ENCODE measurements around the gene CEND1.
A peak's percentile ranks its signal among the peaks of the same experiment; 100 is the strongest.

The CEND1 gene

DNA sequence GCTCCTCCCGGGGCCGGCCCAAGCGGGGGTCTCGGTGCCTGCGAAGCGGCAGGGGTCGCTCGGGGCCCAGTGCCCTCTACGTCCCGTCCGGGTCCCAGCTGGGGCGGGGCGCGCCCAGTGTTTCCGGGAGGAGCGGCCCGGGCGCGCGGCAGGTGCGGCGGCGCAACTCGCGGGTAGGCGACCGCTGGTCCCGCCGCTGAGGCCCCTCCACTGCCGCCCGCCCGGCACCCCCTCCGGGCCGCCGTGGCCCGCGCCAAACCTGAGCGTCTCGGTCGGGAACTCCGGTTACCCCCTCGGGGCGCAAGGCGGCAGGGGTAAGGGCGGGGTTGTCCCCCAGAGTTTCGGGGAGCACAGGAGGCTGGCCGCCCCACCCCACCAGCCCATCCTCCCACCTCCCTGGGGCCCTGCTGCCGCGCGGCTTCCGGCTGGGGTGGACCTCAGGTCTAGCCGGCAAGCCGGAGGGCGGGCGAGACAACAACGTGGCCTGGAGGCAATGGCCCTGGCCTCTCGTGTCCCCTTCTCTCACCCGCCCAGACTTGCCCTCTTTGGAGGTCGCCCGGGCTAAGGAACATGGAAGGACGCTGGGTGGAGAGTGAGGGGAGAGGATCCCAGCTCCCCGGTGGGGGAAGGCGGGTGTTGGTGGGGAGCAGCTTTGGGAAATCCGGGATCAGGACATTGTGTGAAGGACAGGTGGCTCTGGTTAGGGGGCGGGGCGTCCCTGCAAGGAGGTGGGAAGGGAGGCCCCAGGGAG lies 37.4 kb upstream of the CEND1 start:
- DNase-seq (ENCODE audit: low spot score), result no peak

- no peak for DNase-seq (ENCODE audit: low spot score)
Observed at GRCh38 chr11:826836-827145, 36.9 kb upstream of the CEND1 start.

DNA sequence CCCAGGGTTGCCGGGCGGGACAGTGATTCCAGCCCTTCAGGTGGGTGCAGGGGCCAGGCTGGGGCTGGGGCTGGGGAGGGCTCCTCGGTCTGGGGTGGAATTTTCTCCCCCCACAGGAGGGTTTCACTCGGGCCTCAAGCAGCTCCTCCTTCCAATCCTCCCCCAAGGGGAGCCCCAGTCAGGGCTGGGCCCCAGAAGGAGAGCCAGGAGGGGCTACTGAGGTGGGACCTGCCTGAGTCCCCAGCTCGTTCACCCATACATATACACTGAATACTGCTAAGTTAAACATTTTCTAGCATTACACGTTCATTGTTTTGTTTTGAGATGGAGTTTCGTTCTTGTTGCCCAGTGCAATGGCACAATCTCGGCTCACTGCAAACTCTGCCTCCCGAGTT lies 36.3 kb upstream of the CEND1 start:
- no peak for DNase-seq (ENCODE audit: low spot score)

- no peak for DNase-seq (ENCODE audit: low spot score)
Observed at GRCh38 chr11:825366-826226, 35.7 kb upstream of the CEND1 start.

GRCh38 chr11:824942-825341 lies 35.1 kb upstream of the CEND1 start:
- DNase-seq (ENCODE audit: low spot score), result no peak

DNA sequence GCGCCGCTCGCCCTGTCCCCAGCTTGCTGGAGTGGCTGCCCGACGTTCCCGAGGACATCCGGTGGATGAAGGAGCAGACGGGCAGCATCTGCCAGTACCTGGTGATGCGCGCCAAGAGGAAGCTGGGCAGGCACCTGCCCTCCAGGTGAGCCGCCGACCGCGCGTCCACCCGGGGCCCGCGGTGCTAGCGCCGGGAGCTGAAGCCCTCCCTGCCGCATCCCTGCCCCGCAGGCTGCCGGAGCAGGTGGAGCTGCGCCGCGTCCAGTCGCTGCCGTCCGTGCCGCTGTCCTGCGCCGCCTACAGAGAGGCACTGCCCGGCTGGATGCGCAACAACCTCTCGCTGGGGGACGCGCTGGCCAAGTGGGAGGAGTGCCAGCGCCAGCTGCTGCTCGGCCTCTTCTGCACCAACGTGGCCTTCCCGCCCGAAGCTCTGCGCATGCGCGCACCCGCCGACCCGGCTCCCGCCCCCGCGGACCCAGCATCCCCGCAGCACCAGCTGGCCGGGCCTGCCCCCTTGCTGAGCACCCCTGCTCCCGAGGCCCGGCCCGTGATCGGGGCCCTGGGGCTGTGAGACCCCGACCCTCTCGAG lies 34.5 kb upstream of the CEND1 start:
- DNase-seq (ENCODE audit: low spot score), result no peak

DNA sequence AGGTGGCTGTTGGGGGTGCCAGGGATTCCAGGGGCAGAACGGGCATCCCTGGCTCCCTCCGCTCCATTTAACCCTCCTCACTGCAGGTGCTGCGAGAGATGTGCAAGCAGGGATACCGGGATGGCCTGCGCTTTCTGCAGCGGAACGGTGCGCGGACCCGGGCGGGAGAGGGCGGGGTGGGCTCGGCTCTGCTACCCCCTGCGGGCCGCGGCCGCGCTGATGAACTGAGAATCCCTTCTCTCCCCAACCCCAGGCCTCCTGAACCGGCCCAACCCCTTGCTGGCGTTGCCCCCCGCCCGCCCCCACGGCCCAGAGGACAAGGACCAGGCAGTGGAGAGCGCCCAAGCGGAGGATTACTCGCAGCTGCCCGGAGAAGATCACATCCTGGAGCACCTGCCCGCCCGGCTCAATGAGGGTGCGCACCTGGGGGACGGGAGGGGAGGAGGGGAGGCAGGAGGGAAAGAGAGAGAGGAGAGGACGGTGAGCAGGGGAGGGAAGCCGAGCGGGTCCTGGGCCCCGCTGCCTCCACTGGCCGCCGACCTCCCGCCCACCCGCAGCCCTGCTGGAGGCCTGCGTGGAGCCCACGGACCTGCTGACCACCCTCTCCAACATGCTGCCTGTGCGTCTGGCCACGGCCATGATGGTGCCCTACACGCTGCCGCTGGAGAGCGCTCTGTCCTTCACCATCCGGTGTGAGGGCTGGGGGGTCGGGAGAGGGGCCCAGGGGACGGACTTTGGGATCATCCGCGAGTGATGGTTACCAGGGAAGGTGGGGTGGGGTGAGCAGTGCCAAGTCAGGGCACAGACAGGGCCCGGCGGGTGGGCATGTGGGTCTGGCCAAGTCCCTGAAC lies 33.8 kb upstream of the CEND1 start:
- DNase-seq (ENCODE audit: low spot score), result no peak

DNA sequence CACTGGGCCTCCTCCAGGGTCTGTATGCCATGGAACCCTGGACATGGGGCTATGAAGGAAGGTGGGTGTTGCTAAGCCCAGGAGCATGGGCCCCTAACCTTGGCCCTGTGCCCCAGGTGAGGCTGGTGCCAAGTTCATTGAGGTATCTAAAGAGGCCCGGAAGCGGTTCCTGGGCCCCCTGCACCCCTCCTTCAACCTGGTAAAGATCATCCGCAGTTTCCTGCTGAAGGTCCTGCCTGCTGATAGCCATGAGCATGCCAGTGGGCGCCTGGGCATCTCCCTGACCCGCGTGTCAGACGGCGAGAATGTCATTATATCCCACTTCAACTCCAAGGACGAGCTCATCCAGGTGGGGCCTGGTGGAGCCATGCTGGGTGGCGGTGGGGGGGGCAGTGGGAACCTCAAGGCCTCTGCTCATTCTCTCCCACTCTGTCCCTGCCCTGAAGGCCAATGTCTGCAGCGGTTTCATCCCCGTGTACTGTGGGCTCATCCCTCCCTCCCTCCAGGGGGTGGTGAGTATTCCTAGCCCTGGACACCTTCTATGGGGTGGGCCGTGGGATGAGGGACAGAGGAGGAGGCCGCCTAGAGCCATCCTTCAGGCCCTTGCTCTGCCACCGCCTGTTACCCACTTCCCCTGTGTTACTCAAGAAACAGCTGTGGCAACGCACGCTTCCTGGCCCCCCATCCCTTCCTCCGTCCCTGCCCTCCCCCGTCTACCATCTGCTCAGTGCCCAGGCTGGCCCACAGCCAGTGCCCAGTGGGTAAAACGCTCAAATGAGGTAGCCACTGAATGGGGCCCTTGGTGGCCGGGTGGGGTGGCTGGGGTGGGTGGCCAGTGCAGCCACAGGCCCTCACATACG lies 31.9 kb upstream of the CEND1 start:
- DNase-seq (ENCODE audit: low spot score), result no peak

DNA sequence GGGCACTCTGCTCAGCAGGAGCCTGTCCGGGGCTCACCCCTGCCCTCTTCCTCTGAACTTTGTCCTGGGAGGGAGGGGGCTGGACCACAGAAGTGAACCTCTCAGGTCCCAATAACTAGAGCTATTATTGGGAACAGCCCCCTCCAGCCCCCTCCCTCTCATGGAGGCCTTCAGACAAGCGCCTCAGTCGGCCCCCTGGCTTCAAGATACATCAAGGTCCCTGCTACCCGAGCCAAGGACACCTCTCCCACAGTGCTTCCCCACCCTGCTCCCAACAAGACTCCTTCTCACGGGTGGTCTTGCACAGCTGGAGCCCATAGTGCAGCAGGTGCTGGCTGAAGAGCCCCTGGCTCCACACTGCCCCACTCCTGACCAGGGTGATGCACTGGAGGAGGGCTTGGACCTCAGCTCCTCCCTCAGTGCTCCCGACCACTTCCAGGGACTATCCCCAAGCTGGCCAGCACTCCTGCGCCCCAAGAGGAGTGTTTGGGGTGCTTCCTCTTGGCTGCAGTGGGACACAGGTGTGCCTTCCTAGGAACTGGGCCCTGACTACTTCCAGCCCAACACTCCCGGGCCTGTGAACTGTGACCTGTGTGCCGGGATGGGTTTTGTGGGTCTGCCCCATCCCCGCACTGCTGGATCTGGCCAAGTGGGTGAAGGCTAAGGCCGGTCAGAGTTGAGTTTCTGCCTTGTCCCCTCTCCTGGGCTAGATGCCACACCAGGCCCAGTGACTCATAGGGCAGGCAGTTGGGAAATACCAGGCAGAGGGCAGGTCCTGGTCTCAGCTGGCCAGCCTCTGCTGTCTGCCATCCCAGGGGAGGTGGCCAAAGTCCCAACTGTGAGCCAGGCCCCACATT lies 31.0 kb upstream of the CEND1 start:
- no peak for DNase-seq (ENCODE audit: low spot score)

- DNase-seq (ENCODE audit: low spot score), result peak; percentile 96
Observed at GRCh38 chr11:819943-820649, 30.2 kb upstream of the CEND1 start.

DNA sequence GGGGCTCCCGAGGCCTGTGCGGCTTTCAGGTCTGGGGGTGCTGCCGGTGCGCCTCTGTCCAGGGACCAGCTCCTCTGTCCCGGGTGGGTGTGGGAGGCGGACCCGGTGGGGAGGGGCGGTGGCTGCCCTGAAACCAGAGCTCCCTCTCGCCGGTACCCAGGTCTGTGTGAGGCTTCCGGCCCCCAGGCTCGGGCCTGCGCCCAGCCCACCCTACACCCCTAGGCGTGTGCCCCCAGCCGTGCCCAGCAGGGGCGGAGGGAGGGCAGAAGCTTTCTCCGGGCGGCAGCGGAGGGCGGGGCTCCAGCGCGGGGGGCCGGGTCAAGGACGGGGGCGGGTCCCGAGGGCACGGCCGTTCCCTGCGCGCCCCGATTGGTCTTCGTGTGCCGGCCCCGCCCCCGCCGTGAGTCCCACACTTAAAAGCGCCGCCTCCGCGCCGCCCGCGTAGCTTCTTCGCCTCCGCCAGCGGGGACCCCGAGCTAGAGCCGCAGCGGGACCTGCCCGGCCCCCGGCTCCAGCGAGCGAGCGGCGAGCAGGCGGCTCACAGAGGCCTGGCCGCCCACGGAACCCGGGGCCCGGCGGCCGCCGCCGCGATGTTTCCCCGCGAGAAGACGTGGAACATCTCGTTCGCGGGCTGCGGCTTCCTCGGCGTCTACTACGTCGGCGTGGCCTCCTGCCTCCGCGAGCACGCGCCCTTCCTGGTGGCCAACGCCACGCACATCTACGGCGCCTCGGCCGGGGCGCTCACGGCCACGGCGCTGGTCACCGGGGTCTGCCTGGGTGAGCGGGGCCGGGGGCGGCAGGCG lies 29.4 kb upstream of the CEND1 start:
- DNase-seq (ENCODE audit: low spot score), result peak; percentile 91

GRCh38 chr11:818396-819128 lies 28.7 kb upstream of the CEND1 start, which contains the start of gene PNPLA2:
Gene PNPLA2 (plus strand): TSS chr11:818914. CDS start chr11:819719, 805 bp downstream.
- no peak for DNase-seq (ENCODE audit: low spot score)

DNA sequence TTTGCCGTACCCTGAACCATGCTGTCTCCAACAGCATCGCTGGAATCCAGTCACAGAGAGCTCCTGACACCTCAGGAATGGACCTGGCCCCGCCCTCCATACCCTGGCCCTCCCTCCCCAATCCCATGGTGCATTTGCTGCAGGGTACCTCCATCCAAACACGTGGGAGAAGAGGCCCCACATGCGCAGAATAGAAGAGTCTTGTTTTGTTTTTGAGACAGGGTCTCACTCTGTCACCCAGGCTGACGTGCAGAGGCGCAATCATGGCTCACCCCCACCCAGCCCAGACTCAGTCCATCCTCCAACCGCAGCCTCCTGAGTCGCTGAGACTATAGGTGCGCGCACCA lies 26.5 kb upstream of the CEND1 start:
- DNase-seq (ENCODE audit: low spot score), result no peak

DNA sequence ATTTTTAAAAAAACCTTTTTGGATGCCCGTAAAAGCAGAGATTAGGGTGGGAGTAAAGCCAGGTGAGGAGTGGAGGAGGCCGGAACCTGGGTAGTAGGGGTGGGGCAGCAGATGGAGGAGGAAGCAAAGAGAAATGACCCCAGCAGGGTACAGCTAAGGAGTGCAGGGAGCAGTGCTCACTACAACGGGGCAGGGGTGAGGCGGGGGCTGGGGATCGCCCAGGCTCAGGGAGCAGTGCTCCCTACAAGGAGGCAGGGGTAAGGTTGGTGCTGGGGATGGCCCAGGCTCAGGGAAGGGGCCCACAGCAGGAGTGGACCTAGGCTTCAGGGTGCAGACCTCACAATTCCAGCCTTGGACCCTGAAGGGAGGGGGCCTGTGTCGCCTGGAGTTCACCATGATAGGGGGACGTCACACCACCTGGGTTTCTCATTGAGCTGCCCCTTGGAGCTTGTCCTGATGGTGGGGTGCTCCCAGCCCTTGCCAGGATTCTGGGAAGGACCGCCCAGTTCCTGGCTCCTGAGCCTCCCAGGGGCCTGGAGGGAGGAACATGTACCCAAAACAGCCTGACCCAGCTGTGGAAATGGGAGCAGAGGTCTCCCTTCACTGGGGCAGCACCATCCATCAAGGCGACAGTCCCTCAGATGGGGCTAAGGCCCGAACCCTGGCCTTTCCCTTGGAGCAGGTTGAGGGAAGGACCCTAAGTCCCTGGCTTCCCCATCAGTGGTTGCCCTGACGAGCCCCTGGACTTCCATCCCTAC lies 26.0 kb upstream of the CEND1 start:
- peak; percentile 25 for DNase-seq (ENCODE audit: low spot score)

GRCh38 chr11:813456-814096 lies 23.7 kb upstream of the CEND1 start:
- peak; percentile 37 for DNase-seq (ENCODE audit: low spot score)

- no peak for DNase-seq (ENCODE audit: low spot score)
Observed at GRCh38 chr11:813072-813455, 23.2 kb upstream of the CEND1 start.

DNA sequence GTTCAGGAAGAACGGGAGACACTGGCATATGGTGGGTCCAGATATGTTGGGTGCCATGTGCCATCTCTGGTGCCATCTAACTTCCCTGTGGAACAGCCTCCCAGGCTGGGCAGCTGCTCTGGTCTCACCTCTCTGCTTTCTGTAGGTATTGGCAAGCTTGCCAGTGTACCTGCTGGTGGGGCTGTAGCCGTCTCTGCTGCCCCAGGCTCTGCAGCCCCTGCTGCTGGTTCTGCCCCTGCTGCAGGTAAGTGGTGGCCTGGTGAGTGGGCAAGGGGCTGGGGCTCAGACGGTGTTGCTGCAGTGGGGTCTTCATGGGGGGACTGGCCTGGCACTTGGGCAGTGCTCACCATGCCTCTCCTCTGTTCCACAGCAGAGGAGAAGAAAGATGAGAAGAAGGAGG lies 22.5 kb upstream of the CEND1 start:
- DNase-seq (ENCODE audit: low spot score), result no peak
